ENCODE data around the gene SPNS2. TPM values are rescaled to one million over a fixed set of nuclear protein-coding genes. Genes with fewer than 3 reads are reported as not detected.

SPNS2 gene
- total RNA-seq, 1 experiment from 2014 or later = 1.6 TPM

DNA sequence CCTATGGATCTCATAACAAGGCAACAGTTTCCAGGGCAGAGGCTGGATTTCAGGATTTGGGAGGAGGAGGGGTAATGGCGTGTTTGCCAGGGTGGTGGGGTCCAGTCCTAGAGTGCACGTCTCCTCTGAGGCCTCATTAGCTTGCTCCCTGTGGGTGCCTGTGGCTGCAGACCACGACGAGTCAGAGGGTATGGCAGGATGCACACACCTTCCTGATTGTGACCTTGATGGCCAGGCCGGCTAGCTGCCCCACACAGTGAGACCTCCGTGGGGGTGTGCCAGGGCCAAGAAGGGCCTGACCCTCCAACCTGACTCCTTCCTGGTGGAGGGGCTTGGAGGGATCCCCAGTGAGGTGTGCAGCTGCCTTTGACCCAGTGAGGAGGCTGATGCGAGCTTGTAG, 81.6 kb downstream of the SPNS2 start:
- ChIA-PET CTCF (interaction anchor here (0.7 kb wide), 1 partner anchor 15 kb away, joined by 5 read pairs; no protein-coding TSS in a partner anchor), POLR2A (no interaction called here), RAD21 (ENCODE audit: low non-redundant PET in 1 of 2, low total read pairs in 2 of 2, uncharacterized antibody in 2 of 2, unreplicated experiment in 2 of 2) (no interaction called here)
- H3K9me3 ChIP-seq (ENCODE audit: control insufficient read depth in 1 of 2, insufficient read depth in 1 of 2, low read depth in 1 of 2, low read length in 2 of 2) = no peaks in the 10 kb centered on the region
- DNase-seq (ENCODE audit: low read depth, low spot score) = no peak
- no peak overlapping the region for H3K4me2 ChIP-seq (ENCODE audit: low read length)
- H2AFZ ChIP-seq (ENCODE audit: low read depth, low read length, poor library complexity, severe bottlenecking) = no peak overlapping the region
- H3K27me3 ChIP-seq (ENCODE audit: insufficient read depth, low read length) = peaks cover 5% of the 10 kb centered on the region; the same call in 1 of the 2 replicates
- TF ChIP-seq RAD21 (IDR thresholded peaks at IDR 0.05; ENCODE audit: low read depth) (no peak), JUND (IDR thresholded peaks at IDR 0.05) (no peak), SP1 (IDR thresholded peaks at IDR 0.05; ENCODE audit: low read depth) (no peak), EZH2 (IDR thresholded peaks at IDR 0.05) (no peak), POLR2A (IDR thresholded peaks at IDR 0.05; ENCODE audit: borderline replicate concordance, extremely low read depth, insufficient read depth, insufficient read length) (no peak), EZH2phosphoT487 (IDR thresholded peaks at IDR 0.05; ENCODE audit: borderline replicate concordance) (no peak), POLR2AphosphoS5 (IDR thresholded peaks at IDR 0.05; ENCODE audit: low read depth, low read length) (no peak), EGR1 (IDR thresholded peaks at IDR 0.05; ENCODE audit: low read depth) (no peak), ZNF274 (IDR thresholded peaks at IDR 0.05; ENCODE audit: low read depth, low read length) (no peak), TCF7L2 (IDR thresholded peaks at IDR 0.05; ENCODE audit: borderline replicate concordance, extremely low read depth, insufficient read depth, insufficient read length) (no peak), SIN3A (IDR thresholded peaks at IDR 0.05; ENCODE audit: low read depth) (no peak), FOSL1 (IDR thresholded peaks at IDR 0.05; ENCODE audit: low read depth) (no peak), ELF1 (IDR thresholded peaks at IDR 0.05; ENCODE audit: borderline replicate concordance, low read depth) (no peak), CBX3 (IDR thresholded peaks at IDR 0.05; ENCODE audit: low read depth) (no peak)
- TF ChIP-seq, protein P1, sequence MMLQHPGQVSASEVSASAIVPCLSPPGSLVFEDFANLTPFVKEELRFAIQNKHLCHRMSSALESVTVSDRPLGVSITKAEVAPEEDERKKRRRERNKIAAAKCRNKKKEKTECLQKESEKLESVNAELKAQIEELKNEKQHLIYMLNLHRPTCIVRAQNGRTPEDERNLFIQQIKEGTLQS (IDR thresholded peaks at IDR 0.05) = no peak
- TF ChIP-seq, protein P2, sequence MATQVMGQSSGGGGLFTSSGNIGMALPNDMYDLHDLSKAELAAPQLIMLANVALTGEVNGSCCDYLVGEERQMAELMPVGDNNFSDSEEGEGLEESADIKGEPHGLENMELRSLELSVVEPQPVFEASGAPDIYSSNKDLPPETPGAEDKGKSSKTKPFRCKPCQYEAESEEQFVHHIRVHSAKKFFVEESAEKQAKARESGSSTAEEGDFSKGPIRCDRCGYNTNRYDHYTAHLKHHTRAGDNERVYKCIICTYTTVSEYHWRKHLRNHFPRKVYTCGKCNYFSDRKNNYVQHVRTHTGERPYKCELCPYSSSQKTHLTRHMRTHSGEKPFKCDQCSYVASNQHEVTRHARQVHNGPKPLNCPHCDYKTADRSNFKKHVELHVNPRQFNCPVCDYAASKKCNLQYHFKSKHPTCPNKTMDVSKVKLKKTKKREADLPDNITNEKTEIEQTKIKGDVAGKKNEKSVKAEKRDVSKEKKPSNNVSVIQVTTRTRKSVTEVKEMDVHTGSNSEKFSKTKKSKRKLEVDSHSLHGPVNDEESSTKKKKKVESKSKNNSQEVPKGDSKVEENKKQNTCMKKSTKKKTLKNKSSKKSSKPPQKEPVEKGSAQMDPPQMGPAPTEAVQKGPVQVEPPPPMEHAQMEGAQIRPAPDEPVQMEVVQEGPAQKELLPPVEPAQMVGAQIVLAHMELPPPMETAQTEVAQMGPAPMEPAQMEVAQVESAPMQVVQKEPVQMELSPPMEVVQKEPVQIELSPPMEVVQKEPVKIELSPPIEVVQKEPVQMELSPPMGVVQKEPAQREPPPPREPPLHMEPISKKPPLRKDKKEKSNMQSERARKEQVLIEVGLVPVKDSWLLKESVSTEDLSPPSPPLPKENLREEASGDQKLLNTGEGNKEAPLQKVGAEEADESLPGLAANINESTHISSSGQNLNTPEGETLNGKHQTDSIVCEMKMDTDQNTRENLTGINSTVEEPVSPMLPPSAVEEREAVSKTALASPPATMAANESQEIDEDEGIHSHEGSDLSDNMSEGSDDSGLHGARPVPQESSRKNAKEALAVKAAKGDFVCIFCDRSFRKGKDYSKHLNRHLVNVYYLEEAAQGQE (IDR thresholded peaks at IDR 0.05; ENCODE audit: low read depth) = no peak
- TF ChIP-seq, protein P3, sequence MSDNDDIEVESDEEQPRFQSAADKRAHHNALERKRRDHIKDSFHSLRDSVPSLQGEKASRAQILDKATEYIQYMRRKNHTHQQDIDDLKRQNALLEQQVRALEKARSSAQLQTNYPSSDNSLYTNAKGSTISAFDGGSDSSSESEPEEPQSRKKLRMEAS (IDR thresholded peaks at IDR 0.05) = no peak
- TF ChIP-seq, protein P4, sequence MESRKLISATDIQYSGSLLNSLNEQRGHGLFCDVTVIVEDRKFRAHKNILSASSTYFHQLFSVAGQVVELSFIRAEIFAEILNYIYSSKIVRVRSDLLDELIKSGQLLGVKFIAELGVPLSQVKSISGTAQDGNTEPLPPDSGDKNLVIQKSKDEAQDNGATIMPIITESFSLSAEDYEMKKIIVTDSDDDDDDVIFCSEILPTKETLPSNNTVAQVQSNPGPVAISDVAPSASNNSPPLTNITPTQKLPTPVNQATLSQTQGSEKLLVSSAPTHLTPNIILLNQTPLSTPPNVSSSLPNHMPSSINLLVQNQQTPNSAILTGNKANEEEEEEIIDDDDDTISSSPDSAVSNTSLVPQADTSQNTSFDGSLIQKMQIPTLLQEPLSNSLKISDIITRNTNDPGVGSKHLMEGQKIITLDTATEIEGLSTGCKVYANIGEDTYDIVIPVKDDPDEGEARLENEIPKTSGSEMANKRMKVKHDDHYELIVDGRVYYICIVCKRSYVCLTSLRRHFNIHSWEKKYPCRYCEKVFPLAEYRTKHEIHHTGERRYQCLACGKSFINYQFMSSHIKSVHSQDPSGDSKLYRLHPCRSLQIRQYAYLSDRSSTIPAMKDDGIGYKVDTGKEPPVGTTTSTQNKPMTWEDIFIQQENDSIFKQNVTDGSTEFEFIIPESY (IDR thresholded peaks at IDR 0.05; ENCODE audit: extremely low read depth, insufficient replicate concordance, low read length) = no peak
- H4K20me1 ChIP-seq (ENCODE audit: insufficient read depth) = no peaks in the 10 kb centered on the region
- intact Hi-C loops (cut with micrococcal nuclease) = no loop called here
- H3K4me1 ChIP-seq (ENCODE audit: control insufficient read depth in 1 of 2, insufficient read depth in 2 of 2, low read length in 2 of 2) = peaks cover 5 to 21% of the 10 kb centered on the region in 2 experiments; a peak in 3 of 4 replicates
- H3K4me3 ChIP-seq (replicated peaks in 1 of 2; ENCODE audit: low read depth in 1 of 2, low read length in 2 of 2) = no peak overlapping the region
- BruUV-seq (replicated peaks) = no TSS peak
- no peak overlapping the region for H3K27ac ChIP-seq (ENCODE audit: low read depth, low read length)
- no peaks in the 10 kb centered on the region for H3K36me3 ChIP-seq (ENCODE audit: control insufficient read depth in 1 of 2, insufficient read depth in 2 of 2, low read length in 2 of 2)
- no peaks in the 10 kb centered on the region for H3K9me2 ChIP-seq (ENCODE audit: insufficient read depth)
- no peak for ATAC-seq
- H3K79me2 ChIP-seq (ENCODE audit: insufficient read depth, low read length) = no peaks in the 10 kb centered on the region
- no peak overlapping the region for H3K9ac ChIP-seq (ENCODE audit: low read length)

Measured in HCT116 (cell line).